GM12878 (cell line): ENCODE results near the gene CTNNA3. TPM values are rescaled to one million over a fixed set of nuclear protein-coding genes. Genes with fewer than 3 reads are reported as not detected.

Experiments
- ATAC-seq: fragments of 200-7000 bp; cut with Tn5 transposase; 3 replicates; pipeline ENCODE4 v1.9.1; 2020; ENCODE audit warnings: mild to moderate bottlenecking, moderate library complexity
- BruUV-seq: library from RNA; stranded (reverse); fragments of 400-500 nt; replicated peaks from 2 replicates; lab custom pipeline; 2021; lab: Mats Ljungman, UMichigan
- CTCF ChIA-PET: fragments of 300-600 bp; sonication (Branson Sonifier 250); formaldehyde crosslinking; extraction: SDS; loops from one replicate; lab custom pipeline; 2021; ENCODE audit warnings: inconsistent platforms; lab: Yijun Ruan, JAX
- POLR2A ChIA-PET: fragments of 350-600 bp; formaldehyde crosslinking; extraction: SDS; loops from one replicate; lab custom pipeline; 2021; ENCODE audit warnings: inconsistent platforms; lab: Charles Lee
- RAD21 ChIA-PET: fragments of 300-600 bp; sonication (Branson Sonifier 250); formaldehyde crosslinking; loops from one replicate; lab custom pipeline; 2023; ENCODE audit warnings: antibody characterized with exemption; ENCODE audit not compliant: unreplicated experiment; lab: Charles Lee
- SMC1A ChIA-PET: fragments of 300-600 bp; sonication (Branson Sonifier 250); formaldehyde crosslinking; loops from one replicate; lab custom pipeline; 2023; ENCODE audit not compliant: unreplicated experiment, uncharacterized antibody; lab: Charles Lee
- DNase-seq: peaks from one replicate; pipeline ENCODE4 v3.0.0-alpha.2; 2011; ENCODE audit warnings: low read depth, low spot score
- FAIRE-seq: peaks from 3 replicates; lab custom pipeline; 2011; peaks lifted over from hg19 to GRCh38; lab: Jason Lieb, UNC
- H2AFZ ChIP-seq: 2 replicates; pipeline ENCODE4 v1.6.0; 2011; ENCODE audit warnings: low read depth, low read length, control low read depth; ENCODE audit not compliant: control insufficient read depth
- H3K27ac ChIP-seq: 2 replicates; pipeline ENCODE4 v1.5.1; 2011; ENCODE audit warnings: control low read depth; ENCODE audit not compliant: control insufficient read depth, insufficient read depth
- H3K27me3 ChIP-seq, 2 experiments: replicated peaks in 1 of 2; 2 replicates each; pipeline versions ENCODE4 v1.6.0 to v1.6.1; 2011; ENCODE audit warnings: low read length in 1 of 2; ENCODE audit not compliant: control insufficient read depth in 2 of 2, insufficient read depth in 2 of 2
- H3K36me3 ChIP-seq, 2 experiments: 2 replicates each; pipeline ENCODE4 v1.5.1; 2011; ENCODE audit warnings: low read length in 1 of 2; ENCODE audit not compliant: control insufficient read depth in 2 of 2, insufficient read depth in 2 of 2
- H3K4me1 ChIP-seq: 2 replicates; pipeline ENCODE4 v1.6.1; 2011; ENCODE audit warnings: mild to moderate bottlenecking, low read length, moderate library complexity, mixed read lengths; ENCODE audit not compliant: control insufficient read depth, insufficient read depth
- H3K4me2 ChIP-seq: 2 replicates; pipeline ENCODE4 v1.6.0; 2011; ENCODE audit warnings: control low read depth; ENCODE audit not compliant: control insufficient read depth, insufficient read depth
- H3K4me3 ChIP-seq: fragments of 200-600 bp; sonication (generic); 2 replicates; pipeline ENCODE4 v1.5.1; 2016
- H3K79me2 ChIP-seq: 2 replicates; pipeline ENCODE4 v1.6.0; 2011; ENCODE audit warnings: low read length; ENCODE audit not compliant: control insufficient read depth, insufficient read depth
- H3K9ac ChIP-seq: 2 replicates; pipeline ENCODE4 v1.8.0; 2011; ENCODE audit warnings: low read length, control low read depth, mixed read lengths; ENCODE audit not compliant: control insufficient read depth, insufficient read depth
- H3K9me3 ChIP-seq: replicated peaks from 3 replicates; pipeline ENCODE4 v1.5.1; 2011; ENCODE audit warnings: mild to moderate bottlenecking, low read length; ENCODE audit not compliant: control insufficient read depth, insufficient read depth
- H4K20me1 ChIP-seq: 2 replicates; pipeline ENCODE4 v1.6.0; 2011; ENCODE audit not compliant: control insufficient read depth, insufficient read depth
- ATF7 ChIP-seq: fragments of 450-650 bp; IDR thresholded peaks from 2 replicates; pipeline ENCODE4 v1.6.1; 2016; ENCODE audit warnings: low read depth, mild to moderate bottlenecking
- CBX3 ChIP-seq: fragments of 200-600 bp; sonication (generic); IDR thresholded peaks from 2 replicates; pipeline ENCODE4 v1.6.1; 2016; ENCODE audit warnings: low read depth, borderline replicate concordance
- FOXM1 ChIP-seq: IDR thresholded peaks from 2 replicates; pipeline ENCODE4 v1.6.1; 2012; ENCODE audit warnings: low read depth, mild to moderate bottlenecking, inconsistent platforms, low read length, moderate library complexity
- HDAC2 ChIP-seq: fragments of 200-600 bp; sonication (generic); IDR thresholded peaks from 2 replicates; pipeline ENCODE4 v1.6.1; 2017
- MLLT1 ChIP-seq: fragments of 450-650 bp; IDR thresholded peaks from 2 replicates; pipeline ENCODE4 v1.6.1; 2016; ENCODE audit warnings: mild to moderate bottlenecking
- NFYB ChIP-seq: IDR thresholded peaks from 2 replicates; pipeline ENCODE4 v1.6.1; 2011; ENCODE audit warnings: low read depth, mild to moderate bottlenecking, low read length, improper control_type of control experiment, moderate library complexity; ENCODE audit not compliant: insufficient read depth
- POLR2A ChIP-seq: IDR thresholded peaks from 2 replicates; pipeline ENCODE4 v1.6.1; 2011; ENCODE audit warnings: low read depth, mild to moderate bottlenecking, low read length
- RAD21 ChIP-seq: IDR thresholded peaks from 2 replicates; pipeline ENCODE4 v1.6.1; 2011; ENCODE audit warnings: mild to moderate bottlenecking, low read depth, low read length, moderate library complexity; ENCODE audit not compliant: insufficient read depth
- RB1 ChIP-seq: fragments of 450-650 bp; formaldehyde crosslinking; IDR thresholded peaks from 2 replicates; pipeline ENCODE4 v1.6.1; 2017; ENCODE audit warnings: mild to moderate bottlenecking, borderline replicate concordance
- RBBP5 ChIP-seq: fragments of 200-600 bp; sonication (generic); conservative IDR thresholded peaks from 2 replicates; pipeline ENCODE4 v1.6.1; 2016
- SIN3A ChIP-seq: IDR thresholded peaks from 2 replicates; pipeline ENCODE4 v1.6.1; 2012; ENCODE audit warnings: low read depth, low read length, improper control_type of control experiment
- SMARCA5 ChIP-seq: fragments of 450-650 bp; IDR thresholded peaks from 2 replicates; pipeline ENCODE4 v1.6.1; 2017; ENCODE audit warnings: mild to moderate bottlenecking
- TAF1 ChIP-seq: IDR thresholded peaks from 2 replicates; pipeline ENCODE4 v1.6.1; 2011; ENCODE audit warnings: mild to moderate bottlenecking, low read depth, low read length, borderline replicate concordance
- YY1 ChIP-seq: IDR thresholded peaks from 2 replicates; pipeline ENCODE4 v1.6.1; 2011; ENCODE audit warnings: low read depth, mild to moderate bottlenecking, low read length
- ZNF384 ChIP-seq: IDR thresholded peaks from 2 replicates; pipeline ENCODE4 v1.6.1; 2012; ENCODE audit warnings: low read depth, mild to moderate bottlenecking, low read length, improper control_type of control experiment, borderline replicate concordance
- WGBS: methylation state at CpG from one replicate; pipeline ENCODE4 v1.1.6; 2016; ENCODE audit warnings: low lambda C conversion rate; ENCODE audit not compliant: insufficient replicate concordance, insufficient coverage; ENCODE audit errors: missing lambda C conversion rate; 5-methylcytosine and 5-hydroxymethylcytosine counted together
- in situ Hi-C: fragments of 300-500 bp; cut with MboI; formaldehyde crosslinking; loops from 9 replicates; pipeline ENCODE4 v1.14.3; 2018; ENCODE audit warnings: mixed read lengths
- intact Hi-C: fragments of 100-400 bp; cut with micrococcal nuclease; formaldehyde crosslinking; loops from one replicate; pipeline ENCODE4 v1.14.2; 2022; ENCODE audit not compliant: unreplicated experiment
- polyA plus RNA-seq, 11 experiments: library from polyadenylated mRNA; depleted of rRNA in 4 of 11; unstranded in 6 of 11; stranded (reverse) in 5 of 11; fragments of >200 nt; fragmentation: Nextera tagmentation in 4 of 11; fragmentation: Illumina TruSeq in 1 of 11; extraction: Ambion mirVana in 4 of 11; extraction: Trizol in 1 of 11; gene quantifications; 1 replicate in 1 of 11; 2 replicates in 10 of 11; pipeline versions ENCODE4 v1.2.1 to v1.2.3, GENCODE V29; 2011 to 2016; ENCODE audit warnings: inconsistent platforms in 2 of 11, missing spikeins in 2 of 11, low read depth in 1 of 11
- total RNA-seq, 4 experiments: library from RNA; depleted of rRNA in 3 of 4; stranded (reverse); fragments of >200 nt in 3 of 4; fragmentation: Illumina TruSeq in 1 of 4; extraction: Trizol in 1 of 4; gene quantifications; 2 replicates each; pipeline versions ENCODE4 v1.2.1 to v1.2.3, GENCODE V29; 2013 to 2021

CTNNA3 gene
- total and polyA plus RNA-seq, 10 of the 15 experiments (the other 5 are each of a cell fraction or from before 2014, with no cell fraction given): under 0.01 to 4.5 (median 0.22) TPM; not detected in 2

GRCh38 chr10:66719483-66719882, 976.5 kb downstream of the CTNNA3 start:
- in situ Hi-C loops: no loop called here
- ATAC-seq (no peak; the same call in 2 of the 3 replicates), DNase-seq (no peak), FAIRE-seq (no peak)
- ChIA-PET CTCF (no interaction called here), RAD21 (no interaction called here), POLR2A (no interaction called here), SMC1A (interaction anchor here (0.6 kb wide), 1 partner anchor 66 kb away, joined by 3 read pairs; no protein-coding TSS in a partner anchor)
- H3K4me3 ChIP-seq: no peak overlapping the region
- H3K4me1 ChIP-seq: no peaks in the 10 kb centered on the region
- H3K27ac ChIP-seq: no peak overlapping the region
- no peak overlapping the region for H3K4me2 ChIP-seq
- BruUV-seq: no TSS peak
- no peak overlapping the region for H3K9ac ChIP-seq
- intact Hi-C loops: no loop called here
- no peak for TF ChIP-seq MLLT1
- no peak for TF ChIP-seq RAD21
- no peak for TF ChIP-seq RBBP5
- TF ChIP-seq HDAC2: no peak
- no peak for TF ChIP-seq CBX3
- no peak for TF ChIP-seq ATF7
- no peak for TF ChIP-seq SMARCA5
- TF ChIP-seq POLR2A: no peak
- no peak for TF ChIP-seq ZNF384
- TF ChIP-seq YY1: no peak
- no peak for TF ChIP-seq RB1
- no peak for TF ChIP-seq FOXM1
- TF ChIP-seq TAF1: no peak
- no peak for TF ChIP-seq NFYB
- no peak for TF ChIP-seq SIN3A
- H3K79me2 ChIP-seq: no peaks in the 10 kb centered on the region
- H3K36me3 ChIP-seq: no peaks in the 10 kb centered on the region
- no peaks in the 10 kb centered on the region for H3K27me3 ChIP-seq
- H3K9me3 ChIP-seq: no peaks in the 10 kb centered on the region
- H2AFZ ChIP-seq: no peak overlapping the region
- no peaks in the 10 kb centered on the region for H4K20me1 ChIP-seq
- 3% methylated on average over 1 of the region's 1 CpG for WGBS
